Stimulated activated CD8-positive, alpha-beta memory T cell treated with anti-CD3 and anti-CD28 coated beads, Interleukin-7, amount 100 ng/mL, for 1 hour (primary cell): ENCODE measurements around the gene ANXA6.
A peak's percentile ranks its signal among the peaks of the same experiment; 100 is the strongest.
"Not testable (repeated sequence)": the region's sequence is repeated elsewhere in the genome, so short reads cannot be mapped to it uniquely, and the experiment has no call there.

Source experiments
- DNase-seq, 2 donors: peaks; one replicate each; pipeline ENCODE4 v3.0.0-alpha.2; 2020; ENCODE audit warnings: low read depth in 2 of 2

Gene ANXA6

GRCh38 chr5:151157426-151158286, at the start of gene ANXA6:
Gene ANXA6 (minus strand): TSS chr5:151157779. CDS start chr5:151147901, 9,878 bp downstream.
- DNase-seq = peak; percentile 36 to 39

- no peak for DNase-seq
These were observed 47.8 kb upstream of the ANXA6 start for GRCh38 chr5:151205411-151205810.

GRCh38 chr5:151204051-151204450, 46.5 kb upstream of the ANXA6 start:
- DNase-seq = no peak

- no peak for DNase-seq
These were observed 45.0 kb upstream of the ANXA6 start for GRCh38 chr5:151202381-151203139.

- no peak for DNase-seq
These were observed 43.5 kb upstream of the ANXA6 start for GRCh38 chr5:151200913-151201595.

GRCh38 chr5:151199581-151200185, 42.1 kb upstream of the ANXA6 start:
- DNase-seq = no peak

GRCh38 chr5:151198861-151199260, 41.3 kb upstream of the ANXA6 start:
- no peak for DNase-seq

- DNase-seq = not testable (repeated sequence)
These were observed 39.7 kb upstream of the ANXA6 start for GRCh38 chr5:151197291-151197600.

GRCh38 chr5:151196556-151197290, 39.1 kb upstream of the ANXA6 start:
- DNase-seq = no peak

- DNase-seq = no peak
These were observed 38.0 kb upstream of the ANXA6 start for GRCh38 chr5:151195622-151196021.

- no peak for DNase-seq
These were observed 35.0 kb upstream of the ANXA6 start for GRCh38 chr5:151192626-151193025.

GRCh38 chr5:151191661-151192060, 34.1 kb upstream of the ANXA6 start:
- no peak for DNase-seq

GRCh38 chr5:151189151-151189550, 31.6 kb upstream of the ANXA6 start:
- DNase-seq = no peak

GRCh38 chr5:151186538-151186937, 29.0 kb upstream of the ANXA6 start:
- no peak for DNase-seq

GRCh38 chr5:151186052-151186451, 28.5 kb upstream of the ANXA6 start:
- no peak for DNase-seq

- DNase-seq = no peak
These were observed 26.9 kb upstream of the ANXA6 start for GRCh38 chr5:151184316-151185042.

GRCh38 chr5:151183456-151184245, 26.1 kb upstream of the ANXA6 start:
- DNase-seq = no peak

- DNase-seq = no peak
These were observed 25.4 kb upstream of the ANXA6 start for GRCh38 chr5:151182976-151183375.

GRCh38 chr5:151182524-151182900, 24.9 kb upstream of the ANXA6 start:
- DNase-seq = no peak
